Measurements from ENCODE around the gene E2F6. TPM values are rescaled to one million over a fixed set of nuclear protein-coding genes. Genes with fewer than 3 reads are reported as not detected.

E2F6 gene
- polyA plus RNA-seq, 1 of the 3 experiments (the other 2 are of a cell fraction), result 15.3 TPM

DNA sequence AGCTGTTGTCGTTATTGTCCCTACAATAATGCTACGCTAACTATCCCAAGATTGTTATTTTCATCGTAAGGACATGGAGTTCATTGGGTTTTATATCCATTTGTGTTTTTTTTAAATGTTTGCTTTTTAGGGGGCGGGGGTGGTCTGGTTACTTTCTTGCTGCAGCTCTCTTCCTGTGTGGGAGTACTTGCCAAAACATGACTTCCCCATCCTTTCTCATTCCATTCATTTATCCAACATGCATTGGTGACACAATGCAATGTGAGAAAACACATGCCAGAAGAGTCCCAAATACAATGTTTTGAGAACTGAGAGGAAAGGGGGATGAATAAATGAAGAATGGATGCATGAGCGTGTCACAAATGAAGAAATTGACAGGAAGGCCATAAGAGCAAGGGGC is 55.9 kb downstream of the E2F6 start:
- no peak for DNase-seq
- no peak overlapping the region for H3K4me2 ChIP-seq
- no peak overlapping the region for H3K4me3 ChIP-seq (ENCODE audit: low read depth in 2 of 2, low read length in 1 of 2)
- H3K36me3 ChIP-seq (replicated peaks in 1 of 2; ENCODE audit: control insufficient read depth in 1 of 2, insufficient read depth in 2 of 2, low read length in 1 of 2), result no peaks in the 10 kb centered on the region
- H3K4me1 ChIP-seq (ENCODE audit: control insufficient read depth in 1 of 2, insufficient read depth in 2 of 2, low read depth in 1 of 2, low read length in 1 of 2), result peaks cover 0 to 16% of the 10 kb centered on the region in 2 experiments; a peak in 2 of 4 replicates
- H2AFZ ChIP-seq (ENCODE audit: low read depth), result no peak overlapping the region
- H3K9me3 ChIP-seq, result no peaks in the 10 kb centered on the region
- POLR2A ChIA-PET, result no interaction called here
- 92% methylated on average over 5 of the region's 5 CpGs for WGBS (ENCODE audit: low lambda C conversion rate)
- H3F3A ChIP-seq (replicated peaks; ENCODE audit: insufficient read depth), result no peaks in the 10 kb centered on the region
- no peaks in the 10 kb centered on the region for H3K79me2 ChIP-seq (ENCODE audit: insufficient read depth)
- no peaks in the 10 kb centered on the region for H4K20me1 ChIP-seq (ENCODE audit: insufficient read depth)
- no peak overlapping the region for H3K9ac ChIP-seq
- no peak overlapping the region for H3K27ac ChIP-seq (ENCODE audit: low read depth in 2 of 2, low read length in 1 of 2)
- no peak for TF ChIP-seq CHD2 (IDR thresholded peaks at IDR 0.05; ENCODE audit: low read length, partially characterized antibody)
- TF ChIP-seq RFX5 (IDR thresholded peaks at IDR 0.05; ENCODE audit: low read length), result no peak
- TF ChIP-seq SIN3A (IDR thresholded peaks at IDR 0.05; ENCODE audit: borderline replicate concordance, low read depth, low read length), result no peak
- no peak for TF ChIP-seq FOXJ3 (CRISPR knock-in tag; IDR thresholded peaks at IDR 0.05)
- no peak for TF ChIP-seq FOXM1 (IDR thresholded peaks at IDR 0.05; ENCODE audit: low read depth)
- no peak for TF ChIP-seq RXRA (IDR thresholded peaks at IDR 0.05; ENCODE audit: borderline replicate concordance, low read depth)
- TF ChIP-seq NFIC (IDR thresholded peaks at IDR 0.05; ENCODE audit: borderline replicate concordance), result no peak
- CTCF ChIA-PET, result interaction anchor here (1.9 to 18.9 kb wide), 5 partner anchors 29 to 286 kb away, joined by 4 to 294 read pairs (median 11); a partner anchor contains a TSS
- no peaks in the 10 kb centered on the region for H3K9me2 ChIP-seq
- H3K27me3 ChIP-seq (ENCODE audit: insufficient read depth), result no peaks in the 10 kb centered on the region

DNA sequence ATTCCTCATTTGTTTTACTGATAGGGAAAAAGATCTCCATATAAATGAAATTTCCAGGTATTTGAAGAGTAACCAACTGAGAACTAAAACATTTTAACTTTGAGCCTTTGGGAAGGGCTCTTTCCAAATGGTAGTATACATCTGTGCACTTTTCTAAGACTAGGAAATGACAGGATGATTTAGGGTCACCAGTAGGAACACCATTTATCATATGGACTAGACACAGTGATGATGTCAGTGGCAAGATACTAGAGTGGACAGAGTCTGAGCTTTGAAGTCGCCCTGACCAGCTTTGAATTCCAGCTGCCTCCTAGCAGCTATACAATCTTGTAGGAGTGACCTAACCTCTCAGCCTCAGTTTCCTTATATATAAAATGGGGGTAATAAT is 56.4 kb downstream of the E2F6 start:
- Histone ChIP-seq H3K9ac (no peak overlapping the region), H3K4me1 (ENCODE audit: control insufficient read depth in 1 of 2, insufficient read depth in 2 of 2, low read depth in 1 of 2, low read length in 1 of 2) (peaks cover 0 to 16% of the 10 kb centered on the region in 2 experiments; a peak in 2 of 4 replicates), H4K20me1 (ENCODE audit: insufficient read depth) (no peaks in the 10 kb centered on the region), H3K36me3 (replicated peaks in 1 of 2; ENCODE audit: control insufficient read depth in 1 of 2, insufficient read depth in 2 of 2, low read length in 1 of 2) (no peaks in the 10 kb centered on the region), H3K27me3 (ENCODE audit: insufficient read depth) (no peaks in the 10 kb centered on the region), H3K4me2 (no peak overlapping the region), H2AFZ (ENCODE audit: low read depth) (no peak overlapping the region), H3K9me3 (no peaks in the 10 kb centered on the region), H3K4me3 (ENCODE audit: low read depth in 2 of 2, low read length in 1 of 2) (no peak overlapping the region), H3K79me2 (ENCODE audit: insufficient read depth) (no peaks in the 10 kb centered on the region), H3F3A (replicated peaks; ENCODE audit: insufficient read depth) (no peaks in the 10 kb centered on the region), H3K27ac (ENCODE audit: low read depth in 2 of 2, low read length in 1 of 2) (no peak overlapping the region), H3K9me2 (no peaks in the 10 kb centered on the region)
- POLR2A ChIA-PET, result no interaction called here
- 100% methylated on average over 1 of the region's 1 CpG for WGBS (ENCODE audit: low lambda C conversion rate)
- no peak for DNase-seq
- CTCF ChIA-PET, result interaction anchor here (1.3 to 18.9 kb wide), 7 partner anchors 21 to 577 kb away, joined by 3 to 294 read pairs (median 5); a partner anchor contains a TSS
- no peak for TF ChIP-seq SMC3 (IDR thresholded peaks at IDR 0.05; ENCODE audit: low read depth, low read length)
- TF ChIP-seq CHD2 (IDR thresholded peaks at IDR 0.05; ENCODE audit: low read length, partially characterized antibody), result no peak
- TF ChIP-seq CTCF (IDR thresholded peaks at IDR 0.05), result no peak
- TF ChIP-seq, protein P1, sequence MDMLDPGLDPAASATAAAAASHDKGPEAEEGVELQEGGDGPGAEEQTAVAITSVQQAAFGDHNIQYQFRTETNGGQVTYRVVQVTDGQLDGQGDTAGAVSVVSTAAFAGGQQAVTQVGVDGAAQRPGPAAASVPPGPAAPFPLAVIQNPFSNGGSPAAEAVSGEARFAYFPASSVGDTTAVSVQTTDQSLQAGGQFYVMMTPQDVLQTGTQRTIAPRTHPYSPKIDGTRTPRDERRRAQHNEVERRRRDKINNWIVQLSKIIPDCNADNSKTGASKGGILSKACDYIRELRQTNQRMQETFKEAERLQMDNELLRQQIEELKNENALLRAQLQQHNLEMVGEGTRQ (IDR thresholded peaks at IDR 0.05; ENCODE audit: borderline replicate concordance, low read depth, low read length), result no peak
- TF ChIP-seq ZBTB33 (IDR thresholded peaks at IDR 0.05; ENCODE audit: borderline replicate concordance, low read depth), result no peak
- no peak for TF ChIP-seq RXRA (IDR thresholded peaks at IDR 0.05; ENCODE audit: borderline replicate concordance, low read depth)
- no peak for TF ChIP-seq POLR2AphosphoS5 (IDR thresholded peaks at IDR 0.05; ENCODE audit: low read depth, low read length)
- no peak for TF ChIP-seq GATA2 (CRISPR knock-in tag; IDR thresholded peaks at IDR 0.05)
- TF ChIP-seq FOXJ3 (CRISPR knock-in tag; IDR thresholded peaks at IDR 0.05), result no peak

Measured in SK-N-SH (cell line).